SK-N-SH treated with all-trans-retinoic acid at 6 μM for 48 hours (cell line): ENCODE data around the gene PSMB11.

Experiments
- ARNTL ChIP-seq: fragments of 450-650 bp; formaldehyde crosslinking; IDR thresholded peaks from 2 replicates; pipeline ENCODE4 v1.5.0; 2020; ENCODE audit warnings: low read depth, mild to moderate bottlenecking, moderate library complexity, borderline replicate concordance
- CREB5 ChIP-seq: fragments of 250-450 bp; sonication (Bioruptor Pico); IDR thresholded peaks from 2 replicates; pipeline ENCODE4 v1.5.1; 2020; ENCODE audit warnings: low read depth, mild to moderate bottlenecking, moderate library complexity
- CSRNP3 ChIP-seq: fragments of 250-450 bp; sonication (Bioruptor Pico); IDR thresholded peaks from 2 replicates; pipeline ENCODE4 v1.5.1; 2021; ENCODE audit warnings: mild to moderate bottlenecking, moderate library complexity
- GLIS3 ChIP-seq: fragments of 250-450 bp; sonication (Bioruptor Pico); IDR thresholded peaks from 2 replicates; pipeline ENCODE4 v1.5.0; 2020; ENCODE audit warnings: mild to moderate bottlenecking, moderate library complexity
- ISL1 ChIP-seq: fragments of 250-450 bp; sonication (Bioruptor Pico); IDR thresholded peaks from 2 replicates; pipeline ENCODE4 v2.1.2; 2022; ENCODE audit warnings: mild to moderate bottlenecking, moderate library complexity
- PATZ1 ChIP-seq: fragments of 250-450 bp; sonication (Bioruptor Pico); IDR thresholded peaks from 2 replicates; pipeline ENCODE4 v1.8.0; 2020; ENCODE audit warnings: mild to moderate bottlenecking, moderate library complexity, borderline replicate concordance
- POU6F1 ChIP-seq: fragments of 250-450 bp; sonication (Bioruptor Pico); IDR thresholded peaks from 2 replicates; pipeline ENCODE4 v1.8.0; 2021; ENCODE audit warnings: low read depth, mild to moderate bottlenecking, moderate library complexity, borderline replicate concordance
- PPARA ChIP-seq: fragments of 250-450 bp; sonication (Bioruptor Pico); IDR thresholded peaks from 2 replicates; pipeline ENCODE4 v1.5.0; 2020; ENCODE audit warnings: mild to moderate bottlenecking, borderline replicate concordance
- RARB ChIP-seq: fragments of 250-450 bp; sonication (Bioruptor Pico); IDR thresholded peaks from 2 replicates; pipeline ENCODE4 v1.8.0; 2021; ENCODE audit warnings: mild to moderate bottlenecking, moderate library complexity
- ZFP3 ChIP-seq: fragments of 250-450 bp; sonication (Bioruptor Pico); IDR thresholded peaks from 2 replicates; pipeline ENCODE4 v1.5.0; 2020; ENCODE audit warnings: mild to moderate bottlenecking, moderate library complexity
- ZFP30 ChIP-seq: fragments of 450-650 bp; formaldehyde crosslinking; IDR thresholded peaks from 2 replicates; pipeline ENCODE4 v1.5.0; 2022; ENCODE audit warnings: mild to moderate bottlenecking, moderate library complexity
- ZNF8 ChIP-seq: fragments of 450-650 bp; formaldehyde crosslinking; IDR thresholded peaks from 2 replicates; pipeline ENCODE4 v1.5.0; 2020; ENCODE audit warnings: mild to moderate bottlenecking, moderate library complexity

GRCh38 chr14:23017091-23017490 lies 24.9 kb upstream of the PSMB11 start:
- TF ChIP-seq ARNTL (CRISPR knock-in tag) (no peak), ZFP3 (no peak), GLIS3 (CRISPR knock-in tag) (no peak), PATZ1 (no peak), RARB (CRISPR knock-in tag) (no peak), CSRNP3 (CRISPR knock-in tag) (no peak), PPARA (CRISPR knock-in tag) (no peak), ZFP30 (CRISPR knock-in tag) (no peak), ZNF8 (CRISPR knock-in tag) (no peak), CREB5 (CRISPR knock-in tag) (no peak), ISL1 (CRISPR knock-in tag) (no peak), POU6F1 (CRISPR knock-in tag) (no peak)
